B cell (primary cell): ENCODE data around the gene SPOP. TPM values are rescaled to one million over a fixed set of nuclear protein-coding genes. Genes with fewer than 3 reads are reported as not detected.

Source experiments
- ATAC-seq: fragments of 200-7000 bp; cut with Tn5 transposase; one replicate; pipeline ENCODE4 v1.10.0; 2021; ENCODE audit warnings: low read depth, mild to moderate bottlenecking, moderate number of reproducible peaks, moderate library complexity
- CTCF ChIA-PET: fragments of 350-600 bp; sonication (Branson Sonifier 250); formaldehyde crosslinking; loops from one replicate; lab custom pipeline; 2021; ENCODE audit warnings: antibody characterized with exemption, inconsistent platforms; lab: Charles Lee
- POLR2A ChIA-PET: fragments of 350-600 bp; sonication (Branson Sonifier 250); formaldehyde crosslinking; loops from one replicate; lab custom pipeline; 2021; ENCODE audit warnings: antibody characterized with exemption; lab: Charles Lee
- DNase-seq: peaks from one replicate; pipeline ENCODE4 v3.0.0; 2013
- H2AFZ ChIP-seq: 2 replicates; pipeline ENCODE4 v1.6.1; 2012; ENCODE audit warnings: mild to moderate bottlenecking, low read depth, low read length; ENCODE audit not compliant: insufficient read depth, poor library complexity, severe bottlenecking
- H3K27ac ChIP-seq, 2 donors: 1 replicate in 1 of 2; 2 replicates in 1 of 2; pipeline ENCODE4 v1.5.1; 2012 to 2013; ENCODE audit warnings: low read length in 2 of 2, mild to moderate bottlenecking in 2 of 2, moderate library complexity in 1 of 2
- H3K27me3 ChIP-seq, 4 experiments: fragments of 200-600 bp in 1 of 4; sonication (generic) in 1 of 4; replicated peaks in 1 of 4; 1 replicate in 2 of 4; 2 replicates in 2 of 4; pipeline versions ENCODE4 v1.6.1 to v1.7.0; 2013 to 2016; ENCODE audit warnings: low read length in 3 of 4, mild to moderate bottlenecking in 2 of 4, mixed read lengths in 1 of 4, moderate library complexity in 1 of 4; ENCODE audit not compliant: insufficient read depth in 4 of 4, control insufficient read depth in 3 of 4; ENCODE audit errors: control extremely low read depth in 1 of 4
- H3K36me3 ChIP-seq, 2 experiments: replicated peaks in 1 of 2; 1 replicate in 1 of 2; 2 replicates in 1 of 2; pipeline versions ENCODE4 v1.6.1 to v1.7.1; 2013; ENCODE audit warnings: low read length in 1 of 2; ENCODE audit not compliant: insufficient read depth in 2 of 2, control insufficient read depth in 1 of 2; ENCODE audit errors: control extremely low read depth in 1 of 2, extremely low read depth in 1 of 2
- H3K4me1 ChIP-seq, 2 donors: fragments of 200-600 bp in 1 of 2; sonication (generic) in 1 of 2; 1 replicate in 1 of 2; 2 replicates in 1 of 2; pipeline versions ENCODE4 v1.5.1 to v1.6.1; 2013 to 2017; ENCODE audit warnings: low read length in 2 of 2; ENCODE audit not compliant: control insufficient read depth in 2 of 2, insufficient read depth in 2 of 2
- H3K4me2 ChIP-seq: replicated peaks from 2 replicates; pipeline ENCODE3; 2012; ENCODE audit warnings: mild to moderate bottlenecking, low read depth, low read length; ENCODE audit not compliant: poor library complexity, severe bottlenecking
- H3K4me3 ChIP-seq, 5 experiments: fragments of 200-600 bp in 1 of 5; sonication (generic) in 1 of 5; 1 replicate in 3 of 5; 2 replicates in 2 of 5; pipeline versions ENCODE4 v1.5.1 to v1.7.0; 2011 to 2016; ENCODE audit warnings: low read length in 4 of 5, mild to moderate bottlenecking in 4 of 5, low read depth in 2 of 5, control low read depth in 1 of 5, moderate library complexity in 1 of 5; ENCODE audit not compliant: insufficient read depth in 1 of 5; ENCODE audit errors: control extremely low read depth in 1 of 5, extremely low read depth in 1 of 5
- H3K79me2 ChIP-seq: fragments of 200-600 bp; sonication (generic); one replicate; pipeline ENCODE4 v1.6.0; 2016; ENCODE audit warnings: low read length; ENCODE audit not compliant: control insufficient read depth, insufficient read depth
- H3K9ac ChIP-seq: fragments of 200-600 bp; sonication (generic); 2 replicates; pipeline ENCODE4 v1.6.1; 2017; ENCODE audit warnings: mild to moderate bottlenecking, low read length, moderate library complexity
- H3K9me3 ChIP-seq, 3 donors: one replicate each; pipeline versions ENCODE4 v1.6.1 to v1.7.1; 2013; ENCODE audit warnings: low read length in 2 of 3; ENCODE audit not compliant: control insufficient read depth in 2 of 3, insufficient read depth in 1 of 3; ENCODE audit errors: control extremely low read depth in 1 of 3
- H4K20me1 ChIP-seq: 2 replicates; pipeline ENCODE4 v1.6.0; 2012; ENCODE audit warnings: mild to moderate bottlenecking, low read length; ENCODE audit not compliant: insufficient read depth, control insufficient read depth, poor library complexity, severe bottlenecking
- H3K27ac Mint-ChIP-seq: one replicate; pipeline ENCODE4 v1.8.0; 2021; ENCODE audit warnings: mixed read lengths
- H3K27me3 Mint-ChIP-seq: one replicate; pipeline ENCODE4 v1.8.0; 2021; ENCODE audit warnings: mixed read lengths
- H3K4me1 Mint-ChIP-seq: one replicate; pipeline ENCODE4 v1.8.0; 2021; ENCODE audit warnings: mixed read lengths
- H3K4me3 Mint-ChIP-seq: one replicate; pipeline ENCODE4 v1.8.0; 2021; ENCODE audit warnings: mixed read lengths
- H3K9me3 Mint-ChIP-seq: one replicate; pipeline ENCODE4 v1.8.0; 2022; ENCODE audit warnings: mixed read lengths; ENCODE audit not compliant: insufficient read depth
- EZH2 ChIP-seq: IDR thresholded peaks from 2 replicates; pipeline ENCODE4 v1.6.1; 2012; ENCODE audit warnings: borderline replicate concordance, low read depth, mild to moderate bottlenecking, moderate library complexity, low read length; ENCODE audit not compliant: insufficient read depth, poor library complexity, severe bottlenecking
- WGBS: methylation state at CpG from one replicate; pipeline ENCODE4 v1.1.5; 2013; ENCODE audit warnings: missing lambda C conversion rate; ENCODE audit not compliant: insufficient coverage; 5-methylcytosine and 5-hydroxymethylcytosine counted together
- intact Hi-C: fragments of 100-400 bp; cut with micrococcal nuclease; formaldehyde crosslinking; loops from one replicate; pipeline ENCODE4 v1.10.0; 2022
- polyA plus RNA-seq: library from polyadenylated mRNA; depleted of rRNA; stranded (reverse); fragments of >200 nt; gene quantifications from 2 replicates; pipeline ENCODE4 v1.2.3, GENCODE V29; 2012
- total RNA-seq, 2 donors: library from RNA; stranded (reverse); fragments of 120-200 nt in 1 of 2; gene quantifications; 1 replicate in 1 of 2; 2 replicates in 1 of 2; pipeline versions ENCODE4 v1.2.3 to v1.2.4, GENCODE V29; 2013 to 2022
- TF ChIP-seq, protein P1 (sequence below): fragments of 200-600 bp; IDR thresholded peaks from one replicate; pipeline ENCODE4 v1.8.0; 2022; ENCODE audit warnings: antibody characterized with exemption, mild to moderate bottlenecking

Gene SPOP
- total and polyA plus RNA-seq, 2 donors (not counting 1 experiment from before 2014, with no cell fraction given), result 27.0 to 72.1 TPM

GRCh38 chr17:49717371-49717861 lies 39.5 kb upstream of the SPOP start:
- no peak overlapping the region for H3K27ac ChIP-seq
- no peak overlapping the region for H3K9ac ChIP-seq
- intact Hi-C loops, result no loop called here
- Mint-ChIP-seq H3K9me3 (no peaks in the 10 kb centered on the region), H3K27ac (no peak overlapping the region), H3K27me3 (no peaks in the 10 kb centered on the region), H3K4me3 (no peak overlapping the region), H3K4me1 (peaks cover 16% of the 10 kb centered on the region)
- no peak overlapping the region for H3K4me2 ChIP-seq
- H3K4me1 ChIP-seq, result peaks cover 10% of the 10 kb centered on the region in 2 donors
- 89% methylated on average over 10 of the region's 10 CpGs for WGBS
- no peaks in the 10 kb centered on the region for H3K27me3 ChIP-seq
- peaks cover 11 to 94% of the 10 kb centered on the region in 2 experiments for H3K36me3 ChIP-seq
- TF ChIP-seq EZH2, result no peak
- TF ChIP-seq, protein P1, sequence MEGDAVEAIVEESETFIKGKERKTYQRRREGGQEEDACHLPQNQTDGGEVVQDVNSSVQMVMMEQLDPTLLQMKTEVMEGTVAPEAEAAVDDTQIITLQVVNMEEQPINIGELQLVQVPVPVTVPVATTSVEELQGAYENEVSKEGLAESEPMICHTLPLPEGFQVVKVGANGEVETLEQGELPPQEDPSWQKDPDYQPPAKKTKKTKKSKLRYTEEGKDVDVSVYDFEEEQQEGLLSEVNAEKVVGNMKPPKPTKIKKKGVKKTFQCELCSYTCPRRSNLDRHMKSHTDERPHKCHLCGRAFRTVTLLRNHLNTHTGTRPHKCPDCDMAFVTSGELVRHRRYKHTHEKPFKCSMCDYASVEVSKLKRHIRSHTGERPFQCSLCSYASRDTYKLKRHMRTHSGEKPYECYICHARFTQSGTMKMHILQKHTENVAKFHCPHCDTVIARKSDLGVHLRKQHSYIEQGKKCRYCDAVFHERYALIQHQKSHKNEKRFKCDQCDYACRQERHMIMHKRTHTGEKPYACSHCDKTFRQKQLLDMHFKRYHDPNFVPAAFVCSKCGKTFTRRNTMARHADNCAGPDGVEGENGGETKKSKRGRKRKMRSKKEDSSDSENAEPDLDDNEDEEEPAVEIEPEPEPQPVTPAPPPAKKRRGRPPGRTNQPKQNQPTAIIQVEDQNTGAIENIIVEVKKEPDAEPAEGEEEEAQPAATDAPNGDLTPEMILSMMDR, result no peak
- ChIA-PET CTCF (interaction anchor here (0.6 to 1.6 kb wide), 2 partner anchors 9 to 310 kb away, joined by 3 to 7 read pairs; partner anchors contain the start of gene SLC35B1), POLR2A (no interaction called here)
- H3K4me3 ChIP-seq, result no peak overlapping the region
- ATAC-seq, result no peak
- H3K9me3 ChIP-seq, result no peaks in the 10 kb centered on the region
- H4K20me1 ChIP-seq, result peaks cover 27% of the 10 kb centered on the region
- H3K79me2 ChIP-seq, result no peaks in the 10 kb centered on the region
- H2AFZ ChIP-seq, result no peak overlapping the region
- no peak for DNase-seq

- Histone ChIP-seq H2AFZ (no peak overlapping the region), H3K79me2 (no peaks in the 10 kb centered on the region), H3K9me3 (no peaks in the 10 kb centered on the region), H3K4me1 (peaks cover 10% of the 10 kb centered on the region in 2 donors), H3K4me3 (no peak overlapping the region), H3K27ac (no peak overlapping the region), H3K4me2 (no peak overlapping the region), H3K36me3 (peaks cover 11 to 93% of the 10 kb centered on the region in 2 experiments), H4K20me1 (peaks cover 21% of the 10 kb centered on the region), H3K27me3 (no peaks in the 10 kb centered on the region), H3K9ac (no peak overlapping the region)
- H3K27ac Mint-ChIP-seq, result peak overlapping the region; percentile 16
- H3K9me3 Mint-ChIP-seq, result no peaks in the 10 kb centered on the region
- TF ChIP-seq, protein P1, result no peak
- DNase-seq, result no peak
- no peak for ATAC-seq
- H3K4me3 Mint-ChIP-seq, result no peak overlapping the region
- 100% methylated on average over 1 of the region's 1 CpG for WGBS
- no peaks in the 10 kb centered on the region for H3K27me3 Mint-ChIP-seq
- CTCF ChIA-PET, result interaction anchor here (0.6 to 1.6 kb wide), 2 partner anchors 9 to 309 kb away, joined by 3 to 7 read pairs; partner anchors contain the start of gene SLC35B1
- peaks cover 16% of the 10 kb centered on the region for H3K4me1 Mint-ChIP-seq
- POLR2A ChIA-PET, result interaction anchor here (0.5 kb wide), 1 partner anchor 124 kb away, joined by 11 read pairs; no protein-coding TSS in a partner anchor
- intact Hi-C loops, result no loop called here
These were observed 38.9 kb upstream of the SPOP start for GRCh38 chr17:49716668-49717364.
